Transverse colon (tissue), 4 donors: ENCODE data around the gene TCP11L1.

ENCODE experiments used
- EP300 ChIP-seq: sonication (generic); formaldehyde crosslinking; IDR thresholded peaks from one replicate; pipeline ENCODE4 v1.6.1; 2017; ENCODE audit warnings: antibody characterized with exemption, low read depth
- POLR2A ChIP-seq: fragments of 450-650 bp; IDR thresholded peaks from one replicate; pipeline ENCODE4 v1.6.1; 2016; ENCODE audit warnings: antibody characterized with exemption, mild to moderate bottlenecking, moderate library complexity
- POLR2AphosphoS5 ChIP-seq, 3 donors: sonication (generic); formaldehyde crosslinking; IDR thresholded peaks; one replicate each; pipeline ENCODE4 v1.6.1; 2016; ENCODE audit warnings: antibody characterized with exemption in 3 of 3
- TF ChIP-seq, protein P1 (sequence below), 5 experiments: fragments of 200-600 bp in 3 of 5; fragments of 450-650 bp in 2 of 5; sonication (generic) in 3 of 5; IDR thresholded peaks; 1 replicate in 2 of 5; 2 replicates in 3 of 5; pipeline ENCODE4 v1.5.1; 2016 to 2017; ENCODE audit warnings: antibody characterized with exemption in 5 of 5, inconsistent platforms in 3 of 5, mild to moderate bottlenecking in 2 of 5, moderate library complexity in 1 of 5

DNA sequence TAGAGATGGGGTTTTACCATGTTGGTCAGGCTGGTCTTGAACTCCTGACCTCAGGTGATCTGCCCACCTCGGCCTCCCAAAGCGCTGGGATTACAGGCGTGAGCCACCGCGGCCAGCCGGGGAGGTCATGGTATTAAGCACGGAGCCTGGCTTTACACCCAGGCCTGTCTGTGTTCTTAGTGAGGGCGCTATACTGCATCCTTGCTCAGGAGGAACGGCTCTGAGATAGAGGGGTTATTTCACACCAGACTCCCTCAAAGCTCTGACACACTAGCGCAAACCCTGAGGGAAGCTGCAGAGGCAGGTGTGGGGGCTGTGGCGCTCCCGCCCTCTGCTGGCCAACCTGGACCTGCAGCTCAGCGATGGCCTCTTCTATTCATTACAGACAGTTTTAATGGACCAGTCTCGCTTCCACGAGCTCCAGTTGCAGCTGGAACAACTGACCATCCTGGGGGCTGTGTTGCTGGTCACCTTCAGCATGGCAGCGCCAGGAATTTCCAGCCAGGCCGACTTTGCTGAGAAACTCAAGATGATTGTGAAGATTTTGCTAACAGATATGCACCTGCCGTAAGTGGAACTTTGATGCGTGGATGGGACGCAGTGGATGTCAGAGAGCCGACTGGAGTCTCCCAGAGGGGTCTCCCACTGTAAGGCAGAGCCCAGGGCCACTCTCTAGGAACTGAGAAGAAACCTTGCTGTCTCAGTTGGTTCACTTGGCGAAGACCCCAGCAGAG is 26.2 kb downstream of the TCP11L1 start:
- TF ChIP-seq, protein P1, sequence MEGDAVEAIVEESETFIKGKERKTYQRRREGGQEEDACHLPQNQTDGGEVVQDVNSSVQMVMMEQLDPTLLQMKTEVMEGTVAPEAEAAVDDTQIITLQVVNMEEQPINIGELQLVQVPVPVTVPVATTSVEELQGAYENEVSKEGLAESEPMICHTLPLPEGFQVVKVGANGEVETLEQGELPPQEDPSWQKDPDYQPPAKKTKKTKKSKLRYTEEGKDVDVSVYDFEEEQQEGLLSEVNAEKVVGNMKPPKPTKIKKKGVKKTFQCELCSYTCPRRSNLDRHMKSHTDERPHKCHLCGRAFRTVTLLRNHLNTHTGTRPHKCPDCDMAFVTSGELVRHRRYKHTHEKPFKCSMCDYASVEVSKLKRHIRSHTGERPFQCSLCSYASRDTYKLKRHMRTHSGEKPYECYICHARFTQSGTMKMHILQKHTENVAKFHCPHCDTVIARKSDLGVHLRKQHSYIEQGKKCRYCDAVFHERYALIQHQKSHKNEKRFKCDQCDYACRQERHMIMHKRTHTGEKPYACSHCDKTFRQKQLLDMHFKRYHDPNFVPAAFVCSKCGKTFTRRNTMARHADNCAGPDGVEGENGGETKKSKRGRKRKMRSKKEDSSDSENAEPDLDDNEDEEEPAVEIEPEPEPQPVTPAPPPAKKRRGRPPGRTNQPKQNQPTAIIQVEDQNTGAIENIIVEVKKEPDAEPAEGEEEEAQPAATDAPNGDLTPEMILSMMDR (IDR thresholded peaks at IDR 0.05) = peak; percentile 87 to 92 (median 88)
- TF ChIP-seq POLR2A = no peak
- no peak for TF ChIP-seq POLR2AphosphoS5 (IDR thresholded peaks at IDR 0.05)
- no peak for TF ChIP-seq EP300
